ENCODE measurements around the gene HDC.

DNA sequence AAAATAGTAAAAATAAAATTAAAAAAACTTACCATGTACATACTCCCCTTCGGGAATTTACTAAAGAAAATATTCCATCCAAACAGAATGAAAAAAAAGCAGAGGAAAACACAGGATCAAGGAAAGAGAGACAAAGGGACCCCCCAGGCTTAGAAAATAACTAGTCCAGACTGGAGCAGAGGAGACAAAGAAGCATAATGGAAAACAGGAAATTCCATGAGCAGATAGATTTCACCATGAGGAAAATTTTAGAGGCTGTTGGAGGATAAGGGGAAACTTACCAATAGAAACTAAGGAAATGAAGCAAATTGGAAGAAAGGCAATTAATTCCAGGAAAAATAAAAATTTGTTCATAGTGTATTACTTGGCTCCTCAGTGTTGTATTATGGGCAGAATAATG, 46.8 kb downstream of the HDC start:
- TF ChIP-seq, protein P1, sequence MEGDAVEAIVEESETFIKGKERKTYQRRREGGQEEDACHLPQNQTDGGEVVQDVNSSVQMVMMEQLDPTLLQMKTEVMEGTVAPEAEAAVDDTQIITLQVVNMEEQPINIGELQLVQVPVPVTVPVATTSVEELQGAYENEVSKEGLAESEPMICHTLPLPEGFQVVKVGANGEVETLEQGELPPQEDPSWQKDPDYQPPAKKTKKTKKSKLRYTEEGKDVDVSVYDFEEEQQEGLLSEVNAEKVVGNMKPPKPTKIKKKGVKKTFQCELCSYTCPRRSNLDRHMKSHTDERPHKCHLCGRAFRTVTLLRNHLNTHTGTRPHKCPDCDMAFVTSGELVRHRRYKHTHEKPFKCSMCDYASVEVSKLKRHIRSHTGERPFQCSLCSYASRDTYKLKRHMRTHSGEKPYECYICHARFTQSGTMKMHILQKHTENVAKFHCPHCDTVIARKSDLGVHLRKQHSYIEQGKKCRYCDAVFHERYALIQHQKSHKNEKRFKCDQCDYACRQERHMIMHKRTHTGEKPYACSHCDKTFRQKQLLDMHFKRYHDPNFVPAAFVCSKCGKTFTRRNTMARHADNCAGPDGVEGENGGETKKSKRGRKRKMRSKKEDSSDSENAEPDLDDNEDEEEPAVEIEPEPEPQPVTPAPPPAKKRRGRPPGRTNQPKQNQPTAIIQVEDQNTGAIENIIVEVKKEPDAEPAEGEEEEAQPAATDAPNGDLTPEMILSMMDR (IDR thresholded peaks at IDR 0.05): no peak
- no peak for TF ChIP-seq POLR2A (IDR thresholded peaks at IDR 0.05)

All from tibial nerve (tissue), 3 donors.